BE2C (cell line): ENCODE measurements around the gene XIST.
"Not testable (repeated sequence)": the region's sequence is repeated elsewhere in the genome, so short reads cannot be mapped to it uniquely, and the experiment has no call there.

Experiments
- DNase-seq: peaks from one replicate; pipeline ENCODE4 v3.0.0-alpha.2; 2020
- H3K27me3 ChIP-seq: fragments of 250-450 bp; sonication (Bioruptor Pico); 2 replicates; pipeline ENCODE4 v1.5.1; 2020; ENCODE audit warnings: mild to moderate bottlenecking
- H3K36me3 ChIP-seq: fragments of 250-450 bp; sonication (Bioruptor Pico); 2 replicates; pipeline ENCODE4 v1.5.1; 2020; ENCODE audit warnings: mild to moderate bottlenecking
- H3K4me1 ChIP-seq: fragments of 250-450 bp; sonication (Bioruptor Pico); 2 replicates; pipeline ENCODE4 v1.5.1; 2020
- H3K4me3 ChIP-seq: 2 replicates; pipeline ENCODE4 v1.5.1; 2011; ENCODE audit warnings: low read depth, low read length
- H3K9me3 ChIP-seq: fragments of 250-450 bp; sonication (Bioruptor Pico); 2 replicates; pipeline ENCODE4 v1.5.1; 2020
- CTCF ChIP-seq: IDR thresholded peaks from 2 replicates; pipeline ENCODE4 v1.5.1; 2012; ENCODE audit warnings: mild to moderate bottlenecking, low read depth, low read length

Gene XIST

GRCh38 chrX:73826996-73827395 is 25.5 kb downstream of the XIST start:
- Histone ChIP-seq H3K9me3 (no peaks in the 10 kb centered on the region), H3K36me3 (no peaks in the 10 kb centered on the region), H3K27me3 (no peaks in the 10 kb centered on the region), H3K4me3 (no peak overlapping the region), H3K4me1 (no peaks in the 10 kb centered on the region)
- no peak for DNase-seq
- no peak for TF ChIP-seq CTCF

DNA sequence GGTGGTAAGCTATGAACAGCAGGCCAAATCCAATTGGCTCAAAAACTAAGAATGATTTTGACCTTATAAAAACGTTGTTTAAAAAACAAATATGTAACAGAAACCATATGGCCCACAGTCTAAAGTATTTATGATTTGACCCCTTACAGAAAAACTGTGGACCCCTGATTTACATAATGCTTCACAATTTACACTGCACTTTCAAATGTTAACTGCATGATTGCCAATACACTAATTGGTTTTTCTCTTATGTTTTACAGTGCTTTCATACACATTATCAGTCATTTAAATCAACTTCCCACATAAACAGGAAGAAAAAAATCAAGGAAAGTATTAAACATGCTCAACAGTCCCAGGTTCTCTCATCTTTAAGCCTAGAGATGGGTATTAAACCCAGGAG is 26.9 kb downstream of the XIST start:
- Histone ChIP-seq H3K4me3 (no peak overlapping the region), H3K27me3 (no peaks in the 10 kb centered on the region), H3K4me1 (no peaks in the 10 kb centered on the region), H3K9me3 (no peaks in the 10 kb centered on the region), H3K36me3 (no peaks in the 10 kb centered on the region)
- DNase-seq, result no peak
- TF ChIP-seq CTCF, result no peak

DNA sequence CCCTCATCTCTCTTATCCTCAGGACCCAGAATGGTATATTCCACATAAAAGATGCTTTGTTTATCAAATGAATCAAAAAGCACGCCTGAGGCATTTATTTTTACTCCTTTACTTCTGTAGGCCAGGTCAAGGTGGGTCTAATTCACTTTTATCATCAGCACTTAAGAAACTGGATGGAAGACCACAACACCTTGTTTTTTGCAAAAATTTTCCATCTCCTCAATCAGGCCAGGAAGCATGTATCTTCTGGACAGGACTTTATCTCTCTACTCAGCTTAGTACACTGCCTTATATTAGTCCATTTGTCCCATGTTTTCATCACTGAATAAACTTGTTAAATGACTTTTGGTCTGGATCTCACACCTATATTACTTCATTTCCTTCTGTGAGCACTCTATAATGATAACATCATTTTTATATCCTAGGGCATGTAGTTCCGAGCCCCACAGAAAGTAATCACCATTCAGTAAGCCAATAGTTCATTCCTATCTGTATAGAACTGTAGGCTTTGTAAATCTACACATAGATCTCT is 29.0 kb downstream of the XIST start:
- DNase-seq, result no peak
- H3K4me3 ChIP-seq, result no peak overlapping the region
- no peaks in the 10 kb centered on the region for H3K27me3 ChIP-seq
- TF ChIP-seq CTCF, result no peak
- no peaks in the 10 kb centered on the region for H3K4me1 ChIP-seq
- H3K36me3 ChIP-seq, result no peaks in the 10 kb centered on the region
- H3K9me3 ChIP-seq, result no peaks in the 10 kb centered on the region

GRCh38 chrX:73822775-73823174 is 29.7 kb downstream of the XIST start:
- no peak for DNase-seq
- TF ChIP-seq CTCF, result no peak
- no peak overlapping the region for H3K4me3 ChIP-seq
- no peaks in the 10 kb centered on the region for H3K9me3 ChIP-seq
- no peaks in the 10 kb centered on the region for H3K27me3 ChIP-seq
- no peaks in the 10 kb centered on the region for H3K4me1 ChIP-seq
- no peaks in the 10 kb centered on the region for H3K36me3 ChIP-seq

DNA sequence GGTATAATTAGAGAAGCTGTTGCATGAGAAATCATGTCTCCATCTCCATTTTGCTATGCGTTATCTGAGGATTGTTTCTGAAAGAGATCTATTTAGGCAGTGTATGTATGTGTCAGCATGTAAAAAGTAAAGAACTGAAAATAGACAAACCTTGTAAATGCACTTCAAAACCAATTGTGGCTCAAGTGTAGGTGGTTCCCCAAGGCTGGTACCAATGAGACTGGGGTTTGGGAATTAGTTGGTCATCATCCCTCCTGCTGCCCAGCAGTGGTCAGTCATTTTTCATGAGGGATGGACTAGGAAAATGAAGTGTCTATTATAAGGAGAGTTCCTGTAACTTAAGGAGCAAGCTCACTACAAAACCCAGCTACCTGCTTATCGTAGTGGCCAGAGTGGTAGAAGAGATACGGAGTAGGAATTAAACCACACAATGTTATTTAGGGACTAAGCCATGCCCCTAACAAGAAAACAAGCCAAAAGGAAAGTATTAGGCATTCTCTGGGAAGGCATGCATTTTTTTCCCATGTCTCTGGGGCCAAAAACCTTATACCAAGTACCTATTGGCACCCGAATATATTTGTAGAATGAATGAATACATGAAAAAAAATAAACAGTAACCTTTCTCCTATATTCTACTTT is 30.5 kb downstream of the XIST start:
- H3K4me3 ChIP-seq, result no peak overlapping the region
- H3K27me3 ChIP-seq, result no peaks in the 10 kb centered on the region
- no peak for TF ChIP-seq CTCF
- no peaks in the 10 kb centered on the region for H3K36me3 ChIP-seq
- no peaks in the 10 kb centered on the region for H3K9me3 ChIP-seq
- no peaks in the 10 kb centered on the region for H3K4me1 ChIP-seq
- no peak for DNase-seq

DNA sequence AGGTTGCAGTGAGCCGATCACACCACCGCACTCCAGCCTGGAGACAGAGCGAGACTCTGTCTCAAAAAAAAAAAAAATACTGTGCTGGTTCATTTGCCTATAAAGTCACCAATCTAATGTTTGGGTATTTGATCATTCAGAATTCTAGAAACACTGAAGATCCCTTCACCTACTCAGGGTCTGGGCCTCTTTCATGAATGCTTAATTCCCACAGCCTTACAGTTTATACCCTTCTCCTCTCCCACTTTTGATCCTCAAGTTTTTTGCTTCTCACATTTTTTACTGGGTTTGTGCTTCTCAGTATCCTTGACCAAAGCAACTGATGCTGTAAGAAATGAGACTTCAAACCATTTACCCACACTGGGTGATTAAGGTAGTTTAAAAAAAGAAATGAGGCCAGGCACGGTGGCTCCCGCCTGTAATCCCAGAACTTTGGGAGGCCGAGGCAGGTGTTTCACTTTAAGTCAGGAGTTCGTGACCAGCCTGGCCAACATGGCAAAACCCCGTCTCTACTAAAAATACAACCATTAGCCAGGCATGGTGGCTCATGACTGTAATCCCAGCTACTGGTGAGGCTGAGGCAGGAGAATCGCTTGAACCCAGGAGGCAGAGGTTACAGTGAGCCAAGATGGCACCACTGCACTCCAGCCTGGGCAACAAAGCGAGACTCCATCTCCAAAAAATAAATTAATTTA is 32.5 kb downstream of the XIST start:
- H3K9me3 ChIP-seq, result not testable (repeated sequence)

More for the DNA sequence above, 32.5 kb downstream of the XIST start:
- H3K4me1 ChIP-seq, H3K4me3 ChIP-seq, H3K36me3 ChIP-seq, H3K27me3 ChIP-seq, DNase-seq: not testable (repeated sequence)
